WTC11 (cell line): ENCODE results near the gene TSEN15.

ENCODE experiments used
- AFF4 ChIP-seq: sonication (generic); formaldehyde crosslinking; IDR thresholded peaks from 2 replicates; pipeline ENCODE4 v1.8.1; 2023; ENCODE audit warnings: mild to moderate bottlenecking, missing genetic modification reagents, borderline replicate concordance
- CTCF ChIP-seq: fragments of 200-600 bp; IDR thresholded peaks from 2 replicates; pipeline ENCODE4 v1.8.0; 2022; ENCODE audit warnings: antibody characterized with exemption
- JUN ChIP-seq: sonication (generic); formaldehyde crosslinking; IDR thresholded peaks from 2 replicates; pipeline ENCODE4 v1.8.0; 2023; ENCODE audit warnings: mild to moderate bottlenecking, missing genetic modification reagents
- KAT7 ChIP-seq: sonication (generic); formaldehyde crosslinking; IDR thresholded peaks from 2 replicates; pipeline ENCODE4 v1.8.1; 2023; ENCODE audit warnings: missing genetic modification reagents, mild to moderate bottlenecking, borderline replicate concordance
- USF2 ChIP-seq: sonication (generic); formaldehyde crosslinking; IDR thresholded peaks from 2 replicates; pipeline ENCODE4 v1.8.1; 2023; ENCODE audit warnings: mild to moderate bottlenecking, missing genetic modification reagents, moderate library complexity
- ZNF317 ChIP-seq: sonication (generic); formaldehyde crosslinking; IDR thresholded peaks from 2 replicates; pipeline ENCODE4 v1.8.1; 2023; ENCODE audit warnings: low read depth, mild to moderate bottlenecking, moderate library complexity, missing genetic modification reagents, borderline replicate concordance
- TF ChIP-seq, protein P1 (sequence below): sonication (generic); formaldehyde crosslinking; IDR thresholded peaks from 2 replicates; pipeline ENCODE4 v1.8.1; 2022; ENCODE audit warnings: low read depth, mild to moderate bottlenecking, moderate library complexity, missing genetic modification reagents, borderline replicate concordance
- TF ChIP-seq, protein P2 (sequence below): fragments of 250-450 bp; sonication (Bioruptor Pico); IDR thresholded peaks from 2 replicates; pipeline ENCODE4 v1.9.0; 2021; ENCODE audit warnings: mild to moderate bottlenecking
- TF ChIP-seq, protein P3 (sequence below): sonication (generic); formaldehyde crosslinking; IDR thresholded peaks from 2 replicates; pipeline ENCODE4 v1.8.1; 2023; ENCODE audit warnings: mild to moderate bottlenecking, moderate library complexity, missing genetic modification reagents

DNA sequence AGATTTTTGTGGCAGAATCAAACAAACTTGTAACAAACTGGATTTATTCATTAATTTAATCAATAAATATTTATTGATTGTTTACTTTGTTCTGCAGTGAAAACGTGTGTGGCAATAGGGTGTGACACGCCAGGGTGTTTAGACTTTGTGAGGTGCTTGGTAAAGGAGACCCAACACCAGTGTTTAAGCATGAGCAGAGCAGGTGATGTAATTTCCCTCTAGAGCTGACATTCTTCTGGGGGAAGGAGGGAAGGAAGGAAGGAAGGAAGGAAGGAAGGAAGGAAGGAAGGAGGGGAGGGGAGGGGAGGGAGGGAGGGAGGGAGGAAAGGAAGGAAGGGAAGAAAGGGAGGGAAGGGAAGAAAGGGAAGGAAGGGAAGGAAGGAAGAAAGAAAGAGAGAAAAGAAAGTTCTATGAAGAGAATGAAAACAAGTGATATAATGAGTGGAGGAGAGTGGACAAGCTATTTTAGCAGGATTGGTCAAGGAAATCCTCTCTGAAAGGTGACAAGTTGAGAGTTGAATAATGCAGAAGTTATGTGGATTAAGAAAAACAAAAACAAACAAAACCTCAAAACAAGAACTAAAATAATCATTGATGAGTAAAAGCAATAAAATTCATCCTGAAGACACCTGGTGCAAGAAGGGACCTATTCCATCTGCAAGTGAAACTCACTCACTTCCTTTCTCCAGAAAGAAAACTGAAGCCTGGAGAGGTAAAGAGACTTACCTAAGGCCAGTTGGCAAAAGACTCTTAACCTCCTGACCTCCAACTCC, 60.8 kb downstream of the TSEN15 start:
- TF ChIP-seq CTCF = no peak
- no peak for TF ChIP-seq USF2 (CRISPR knock-in tag)
- TF ChIP-seq KAT7 (CRISPR knock-in tag) = no peak
- TF ChIP-seq, protein P1, sequence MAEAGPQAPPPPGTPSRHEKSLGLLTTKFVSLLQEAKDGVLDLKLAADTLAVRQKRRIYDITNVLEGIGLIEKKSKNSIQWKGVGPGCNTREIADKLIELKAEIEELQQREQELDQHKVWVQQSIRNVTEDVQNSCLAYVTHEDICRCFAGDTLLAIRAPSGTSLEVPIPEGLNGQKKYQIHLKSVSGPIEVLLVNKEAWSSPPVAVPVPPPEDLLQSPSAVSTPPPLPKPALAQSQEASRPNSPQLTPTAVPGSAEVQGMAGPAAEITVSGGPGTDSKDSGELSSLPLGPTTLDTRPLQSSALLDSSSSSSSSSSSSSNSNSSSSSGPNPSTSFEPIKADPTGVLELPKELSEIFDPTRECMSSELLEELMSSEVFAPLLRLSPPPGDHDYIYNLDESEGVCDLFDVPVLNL (CRISPR knock-in tag) = no peak
- no peak for TF ChIP-seq ZNF317
- TF ChIP-seq, protein P2, sequence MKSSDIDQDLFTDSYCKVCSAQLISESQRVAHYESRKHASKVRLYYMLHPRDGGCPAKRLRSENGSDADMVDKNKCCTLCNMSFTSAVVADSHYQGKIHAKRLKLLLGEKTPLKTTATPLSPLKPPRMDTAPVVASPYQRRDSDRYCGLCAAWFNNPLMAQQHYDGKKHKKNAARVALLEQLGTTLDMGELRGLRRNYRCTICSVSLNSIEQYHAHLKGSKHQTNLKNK (CRISPR knock-in tag) = no peak
- TF ChIP-seq JUN (CRISPR knock-in tag) = no peak
- TF ChIP-seq AFF4 (CRISPR knock-in tag) = no peak
- TF ChIP-seq, protein P3, sequence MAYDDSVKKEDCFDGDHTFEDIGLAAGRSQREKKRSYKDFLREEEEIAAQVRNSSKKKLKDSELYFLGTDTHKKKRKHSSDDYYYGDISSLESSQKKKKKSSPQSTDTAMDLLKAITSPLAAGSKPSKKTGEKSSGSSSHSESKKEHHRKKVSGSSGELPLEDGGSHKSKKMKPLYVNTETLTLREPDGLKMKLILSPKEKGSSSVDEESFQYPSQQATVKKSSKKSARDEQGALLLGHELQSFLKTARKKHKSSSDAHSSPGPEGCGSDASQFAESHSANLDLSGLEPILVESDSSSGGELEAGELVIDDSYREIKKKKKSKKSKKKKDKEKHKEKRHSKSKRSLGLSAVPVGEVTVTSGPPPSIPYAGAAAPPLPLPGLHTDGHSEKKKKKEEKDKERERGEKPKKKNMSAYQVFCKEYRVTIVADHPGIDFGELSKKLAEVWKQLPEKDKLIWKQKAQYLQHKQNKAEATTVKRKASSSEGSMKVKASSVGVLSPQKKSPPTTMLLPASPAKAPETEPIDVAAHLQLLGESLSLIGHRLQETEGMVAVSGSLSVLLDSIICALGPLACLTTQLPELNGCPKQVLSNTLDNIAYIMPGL (CRISPR knock-in tag) = no peak
